K562 (cell line): ENCODE results near the gene PSMD13. TPM values are rescaled to one million over a fixed set of nuclear protein-coding genes. Genes with fewer than 3 reads are reported as not detected.

ENCODE experiments used
- CBFA2T2 ChIP-seq: fragments of 450-650 bp; conservative IDR thresholded peaks from 2 replicates; pipeline ENCODE4 v1.6.1; 2017; ENCODE audit warnings: mild to moderate bottlenecking
- CUX1 ChIP-seq: fragments of 200-800 bp; sonication (Bioruptor generic); IDR thresholded peaks from 2 replicates; pipeline ENCODE4 v1.6.1; 2016; ENCODE audit warnings: missing genetic modification characterization, missing compliant biosample characterization
- DPF2 ChIP-seq: fragments of 450-650 bp; IDR thresholded peaks from 2 replicates; pipeline ENCODE4 v1.6.1; 2016
- ZNF316 ChIP-seq: fragments of 450-650 bp; IDR thresholded peaks from 2 replicates; pipeline ENCODE4 v1.6.1; 2016
- polyA plus RNA-seq, 8 experiments: library from polyadenylated mRNA; depleted of rRNA in 4 of 8; stranded (reverse) in 5 of 8; unstranded in 3 of 8; fragments of >200 nt; fragmentation: Nextera tagmentation in 2 of 8; fragmentation: Illumina TruSeq in 1 of 8; extraction: Ambion mirVana in 2 of 8; extraction: Trizol in 1 of 8; gene quantifications; 2 replicates each; pipeline versions ENCODE4 v1.2.1 to v1.2.3, GENCODE V29; 2011 to 2014; ENCODE audit warnings: inconsistent platforms in 1 of 8, missing spikeins in 1 of 8
- total RNA-seq, 7 experiments: library from RNA; depleted of rRNA in 6 of 7; stranded (reverse); fragments of >200 nt in 6 of 7; fragmentation: Illumina TruSeq in 2 of 7; extraction: Trizol in 2 of 7; gene quantifications; 2 replicates each; pipeline versions ENCODE4 v1.2.1 to v1.2.3, GENCODE V29; 2011 to 2021; ENCODE audit warnings: low replicate concordance in 1 of 7

Gene PSMD13
- total and polyA plus RNA-seq, 9 of the 15 experiments (the other 6 are each of a cell fraction or from before 2014, with no cell fraction given): 185 to 383 (median 267) TPM

GRCh38 chr11:217704-218103 lies 19.1 kb upstream of the PSMD13 start (continued):
- TF ChIP-seq CUX1 (CRISPR knock-in tag) (no peak), CBFA2T2 (0 out of 2 replicates have a peak, but pooled peaks have one; percentile 3), DPF2 (0 out of 2 replicates have a peak, but pooled peaks have one; percentile 17), ZNF316 (no peak)
